Prostate gland (tissue), 2 donors: ENCODE data around the gene DZANK1.
"Not testable (repeated sequence)": the region's sequence is repeated elsewhere in the genome, so short reads cannot be mapped to it uniquely, and the experiment has no call there.

Experiments used
- POLR2AphosphoS5 ChIP-seq: sonication (generic); formaldehyde crosslinking; IDR thresholded peaks from one replicate; pipeline ENCODE4 v1.6.1; 2017; ENCODE audit warnings: antibody characterized with exemption
- TF ChIP-seq, protein P1 (sequence below), 4 experiments: fragments of 200-600 bp in 2 of 4; fragments of 450-650 bp in 2 of 4; sonication (generic) in 2 of 4; IDR thresholded peaks; 1 replicate in 3 of 4; 2 replicates in 1 of 4; pipeline ENCODE4 v1.5.1; 2016 to 2019; ENCODE audit warnings: antibody characterized with exemption in 4 of 4, mild to moderate bottlenecking in 2 of 4, moderate library complexity in 2 of 4

- TF ChIP-seq, protein P1, sequence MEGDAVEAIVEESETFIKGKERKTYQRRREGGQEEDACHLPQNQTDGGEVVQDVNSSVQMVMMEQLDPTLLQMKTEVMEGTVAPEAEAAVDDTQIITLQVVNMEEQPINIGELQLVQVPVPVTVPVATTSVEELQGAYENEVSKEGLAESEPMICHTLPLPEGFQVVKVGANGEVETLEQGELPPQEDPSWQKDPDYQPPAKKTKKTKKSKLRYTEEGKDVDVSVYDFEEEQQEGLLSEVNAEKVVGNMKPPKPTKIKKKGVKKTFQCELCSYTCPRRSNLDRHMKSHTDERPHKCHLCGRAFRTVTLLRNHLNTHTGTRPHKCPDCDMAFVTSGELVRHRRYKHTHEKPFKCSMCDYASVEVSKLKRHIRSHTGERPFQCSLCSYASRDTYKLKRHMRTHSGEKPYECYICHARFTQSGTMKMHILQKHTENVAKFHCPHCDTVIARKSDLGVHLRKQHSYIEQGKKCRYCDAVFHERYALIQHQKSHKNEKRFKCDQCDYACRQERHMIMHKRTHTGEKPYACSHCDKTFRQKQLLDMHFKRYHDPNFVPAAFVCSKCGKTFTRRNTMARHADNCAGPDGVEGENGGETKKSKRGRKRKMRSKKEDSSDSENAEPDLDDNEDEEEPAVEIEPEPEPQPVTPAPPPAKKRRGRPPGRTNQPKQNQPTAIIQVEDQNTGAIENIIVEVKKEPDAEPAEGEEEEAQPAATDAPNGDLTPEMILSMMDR (IDR thresholded peaks at IDR 0.05) = not testable (repeated sequence)
- not testable (repeated sequence) for TF ChIP-seq POLR2AphosphoS5
Observed at GRCh38 chr20:18398713-18399112, 68.1 kb downstream of the DZANK1 start.
